HEK293 (cell line): ENCODE data around the gene HOXB4.

Source experiments
- GLI4 ChIP-seq: fragments of 450-650 bp; formaldehyde crosslinking; IDR thresholded peaks from 2 replicates; pipeline ENCODE4 v1.5.1; 2016; ENCODE audit warnings: missing biosample characterization, missing genetic modification characterization
- HOXA7 ChIP-seq: sonication (generic); formaldehyde crosslinking; IDR thresholded peaks from 2 replicates; pipeline ENCODE4 v1.8.1; 2022; ENCODE audit warnings: missing genetic modification reagents, borderline replicate concordance
- KLF8 ChIP-seq: fragments of 450-650 bp; formaldehyde crosslinking; IDR thresholded peaks from 2 replicates; pipeline ENCODE4 v1.5.1; 2016; ENCODE audit warnings: missing biosample characterization, missing genetic modification characterization
- KLF9 ChIP-seq: fragments of 450-650 bp; formaldehyde crosslinking; IDR thresholded peaks from 2 replicates; pipeline ENCODE4 v1.5.1; 2016; ENCODE audit warnings: missing biosample characterization, missing genetic modification characterization, low read depth
- SP2 ChIP-seq: fragments of 450-650 bp; formaldehyde crosslinking; IDR thresholded peaks from 2 replicates; pipeline ENCODE4 v1.5.1; 2016; ENCODE audit warnings: missing biosample characterization, missing genetic modification characterization
- YY1 ChIP-seq: fragments of 450-650 bp; formaldehyde crosslinking; IDR thresholded peaks from 2 replicates; pipeline ENCODE4 v1.5.1; 2018; ENCODE audit warnings: missing biosample characterization, missing genetic modification characterization
- ZEB2 ChIP-seq: fragments of 450-650 bp; formaldehyde crosslinking; IDR thresholded peaks from 2 replicates; pipeline ENCODE4 v1.5.1; 2016; ENCODE audit warnings: missing biosample characterization, missing genetic modification characterization
- ZFP69B ChIP-seq: fragments of 450-650 bp; formaldehyde crosslinking; IDR thresholded peaks from 2 replicates; pipeline ENCODE4 v1.5.1; 2016; ENCODE audit warnings: missing biosample characterization, missing genetic modification characterization
- ZIC2 ChIP-seq: fragments of 450-650 bp; formaldehyde crosslinking; IDR thresholded peaks from 2 replicates; pipeline ENCODE4 v1.5.1; 2016; ENCODE audit warnings: missing biosample characterization, missing genetic modification characterization
- ZNF10 ChIP-seq: fragments of 450-650 bp; formaldehyde crosslinking; IDR thresholded peaks from 2 replicates; pipeline ENCODE4 v1.5.1; 2017; ENCODE audit warnings: missing biosample characterization, missing genetic modification characterization
- ZNF157 ChIP-seq: fragments of 450-650 bp; formaldehyde crosslinking; IDR thresholded peaks from 2 replicates; pipeline ENCODE4 v1.5.1; 2016; ENCODE audit warnings: missing biosample characterization, missing genetic modification characterization
- ZNF175 ChIP-seq: fragments of 450-650 bp; formaldehyde crosslinking; IDR thresholded peaks from 2 replicates; pipeline ENCODE4 v1.5.1; 2016; ENCODE audit warnings: missing biosample characterization, missing genetic modification characterization
- ZNF239 ChIP-seq: fragments of 450-650 bp; formaldehyde crosslinking; IDR thresholded peaks from 2 replicates; pipeline ENCODE4 v1.5.1; 2016; ENCODE audit warnings: missing biosample characterization, missing genetic modification characterization
- ZNF366 ChIP-seq: fragments of 450-650 bp; formaldehyde crosslinking; conservative IDR thresholded peaks from 2 replicates; pipeline ENCODE4 v1.5.1; 2016; ENCODE audit warnings: missing biosample characterization, missing genetic modification characterization
- ZNF521 ChIP-seq: fragments of 450-650 bp; formaldehyde crosslinking; IDR thresholded peaks from 2 replicates; pipeline ENCODE4 v1.5.1; 2017; ENCODE audit warnings: missing biosample characterization, mild to moderate bottlenecking, missing genetic modification characterization
- ZNF561 ChIP-seq: fragments of 450-650 bp; IDR thresholded peaks from 2 replicates; pipeline ENCODE4 v1.5.1; 2018; ENCODE audit warnings: missing biosample characterization, missing genetic modification characterization, borderline replicate concordance
- ZNF596 ChIP-seq: fragments of 450-650 bp; IDR thresholded peaks from 2 replicates; pipeline ENCODE4 v1.5.0; 2018; ENCODE audit warnings: missing biosample characterization, mild to moderate bottlenecking, missing genetic modification characterization, moderate library complexity
- ZNF843 ChIP-seq: fragments of 450-650 bp; formaldehyde crosslinking; IDR thresholded peaks from 2 replicates; pipeline ENCODE4 v1.5.1; 2016; ENCODE audit warnings: missing biosample characterization, missing genetic modification characterization
- TF ChIP-seq, protein P1 (sequence below): fragments of 450-650 bp; formaldehyde crosslinking; IDR thresholded peaks from 2 replicates; pipeline ENCODE4 v1.5.1; 2016; ENCODE audit warnings: missing biosample characterization, missing genetic modification characterization, borderline replicate concordance
- TF ChIP-seq, protein P2 (sequence below): fragments of 450-650 bp; formaldehyde crosslinking; IDR thresholded peaks from 2 replicates; pipeline ENCODE4 v1.5.1; 2017; ENCODE audit warnings: missing biosample characterization, missing genetic modification characterization
- TF ChIP-seq, protein P3 (sequence below): fragments of 450-650 bp; formaldehyde crosslinking; IDR thresholded peaks from 2 replicates; pipeline ENCODE4 v1.5.1; 2016; ENCODE audit warnings: missing biosample characterization, missing genetic modification characterization
- TF ChIP-seq, protein P4 (sequence below): fragments of 450-650 bp; formaldehyde crosslinking; IDR thresholded peaks from 2 replicates; pipeline ENCODE4 v1.5.1; 2016; ENCODE audit warnings: missing biosample characterization, missing genetic modification characterization
- TF ChIP-seq, protein P5 (sequence below): fragments of 450-650 bp; formaldehyde crosslinking; IDR thresholded peaks from 2 replicates; pipeline ENCODE4 v1.5.1; 2016; ENCODE audit warnings: missing biosample characterization, missing genetic modification characterization, low read depth
- TF ChIP-seq, protein P6 (sequence below): fragments of 450-650 bp; formaldehyde crosslinking; IDR thresholded peaks from 2 replicates; pipeline ENCODE4 v1.5.1; 2016; ENCODE audit warnings: missing biosample characterization, missing genetic modification characterization

Gene HOXB4

DNA sequence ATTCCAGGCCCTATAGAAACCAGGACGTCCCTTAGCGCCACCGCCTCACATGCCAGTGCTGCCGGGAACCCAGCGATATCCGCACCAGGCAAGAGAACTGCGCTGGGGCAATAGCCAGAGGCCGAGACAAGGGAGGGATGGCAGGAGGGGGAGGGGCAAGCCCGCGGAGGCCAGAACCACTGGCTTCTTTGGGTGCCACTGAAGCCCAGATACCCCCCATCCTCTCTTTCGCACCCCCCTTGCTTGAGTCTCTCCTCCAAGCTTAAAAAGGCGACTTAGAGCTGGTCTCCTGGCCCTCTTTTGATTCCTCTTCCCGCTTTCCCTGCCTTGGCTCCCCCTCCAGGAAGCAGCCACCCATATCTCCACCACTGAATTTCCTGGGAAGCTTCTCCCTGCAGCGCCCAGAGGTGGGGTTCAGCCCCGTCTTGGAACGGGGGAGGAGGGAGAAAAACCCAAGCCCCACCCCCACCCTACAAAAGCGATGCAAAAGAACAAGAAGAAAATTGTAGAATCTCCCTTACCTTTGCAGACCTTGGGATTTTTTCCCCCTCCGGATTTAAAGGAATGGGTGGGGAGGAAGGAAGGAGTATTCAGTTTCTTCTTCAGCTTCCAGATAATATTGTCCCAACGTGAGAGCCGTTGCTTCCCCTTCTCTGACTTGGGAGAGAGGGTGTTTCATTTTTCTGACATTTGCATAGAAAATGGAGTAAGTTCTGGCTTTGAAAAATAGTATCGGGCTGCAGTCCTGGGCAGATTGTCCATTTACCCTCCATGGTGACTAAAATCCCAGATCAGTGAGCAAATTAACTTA lies 26.0 kb upstream of the HOXB4 start (continued):
- TF ChIP-seq, protein P1, sequence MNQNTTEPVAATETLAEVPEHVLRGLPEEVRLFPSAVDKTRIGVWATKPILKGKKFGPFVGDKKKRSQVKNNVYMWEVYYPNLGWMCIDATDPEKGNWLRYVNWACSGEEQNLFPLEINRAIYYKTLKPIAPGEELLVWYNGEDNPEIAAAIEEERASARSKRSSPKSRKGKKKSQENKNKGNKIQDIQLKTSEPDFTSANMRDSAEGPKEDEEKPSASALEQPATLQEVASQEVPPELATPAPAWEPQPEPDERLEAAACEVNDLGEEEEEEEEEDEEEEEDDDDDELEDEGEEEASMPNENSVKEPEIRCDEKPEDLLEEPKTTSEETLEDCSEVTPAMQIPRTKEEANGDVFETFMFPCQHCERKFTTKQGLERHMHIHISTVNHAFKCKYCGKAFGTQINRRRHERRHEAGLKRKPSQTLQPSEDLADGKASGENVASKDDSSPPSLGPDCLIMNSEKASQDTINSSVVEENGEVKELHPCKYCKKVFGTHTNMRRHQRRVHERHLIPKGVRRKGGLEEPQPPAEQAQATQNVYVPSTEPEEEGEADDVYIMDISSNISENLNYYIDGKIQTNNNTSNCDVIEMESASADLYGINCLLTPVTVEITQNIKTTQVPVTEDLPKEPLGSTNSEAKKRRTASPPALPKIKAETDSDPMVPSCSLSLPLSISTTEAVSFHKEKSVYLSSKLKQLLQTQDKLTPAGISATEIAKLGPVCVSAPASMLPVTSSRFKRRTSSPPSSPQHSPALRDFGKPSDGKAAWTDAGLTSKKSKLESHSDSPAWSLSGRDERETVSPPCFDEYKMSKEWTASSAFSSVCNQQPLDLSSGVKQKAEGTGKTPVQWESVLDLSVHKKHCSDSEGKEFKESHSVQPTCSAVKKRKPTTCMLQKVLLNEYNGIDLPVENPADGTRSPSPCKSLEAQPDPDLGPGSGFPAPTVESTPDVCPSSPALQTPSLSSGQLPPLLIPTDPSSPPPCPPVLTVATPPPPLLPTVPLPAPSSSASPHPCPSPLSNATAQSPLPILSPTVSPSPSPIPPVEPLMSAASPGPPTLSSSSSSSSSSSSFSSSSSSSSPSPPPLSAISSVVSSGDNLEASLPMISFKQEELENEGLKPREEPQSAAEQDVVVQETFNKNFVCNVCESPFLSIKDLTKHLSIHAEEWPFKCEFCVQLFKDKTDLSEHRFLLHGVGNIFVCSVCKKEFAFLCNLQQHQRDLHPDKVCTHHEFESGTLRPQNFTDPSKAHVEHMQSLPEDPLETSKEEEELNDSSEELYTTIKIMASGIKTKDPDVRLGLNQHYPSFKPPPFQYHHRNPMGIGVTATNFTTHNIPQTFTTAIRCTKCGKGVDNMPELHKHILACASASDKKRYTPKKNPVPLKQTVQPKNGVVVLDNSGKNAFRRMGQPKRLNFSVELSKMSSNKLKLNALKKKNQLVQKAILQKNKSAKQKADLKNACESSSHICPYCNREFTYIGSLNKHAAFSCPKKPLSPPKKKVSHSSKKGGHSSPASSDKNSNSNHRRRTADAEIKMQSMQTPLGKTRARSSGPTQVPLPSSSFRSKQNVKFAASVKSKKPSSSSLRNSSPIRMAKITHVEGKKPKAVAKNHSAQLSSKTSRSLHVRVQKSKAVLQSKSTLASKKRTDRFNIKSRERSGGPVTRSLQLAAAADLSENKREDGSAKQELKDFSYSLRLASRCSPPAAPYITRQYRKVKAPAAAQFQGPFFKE (tag by site-specific recombination): no peak
- TF ChIP-seq ZNF521 (no peak), ZNF157 (tag by site-specific recombination) (no peak), ZNF175 (tag by site-specific recombination) (no peak), HOXA7 (CRISPR knock-in tag) (no peak), ZNF843 (tag by site-specific recombination) (no peak), ZEB2 (tag by site-specific recombination) (no peak), YY1 (tag by site-specific recombination) (0 out of 2 replicates have a peak, but pooled peaks have one; percentile 20), SP2 (tag by site-specific recombination) (peak; percentile 67), KLF9 (tag by site-specific recombination) (0 out of 2 replicates have a peak, but pooled peaks have one; percentile 13), KLF8 (tag by site-specific recombination) (peak; percentile 73; the same call in 1 of the 2 replicates), ZNF596 (no peak), ZNF239 (tag by site-specific recombination) (no peak), ZIC2 (no peak), ZFP69B (no peak), ZNF10 (0 out of 2 replicates have a peak, but pooled peaks have one; percentile 13), ZNF561 (no peak; the same call in 1 of the 2 replicates), GLI4 (no peak), ZNF366 (tag by site-specific recombination) (peak; percentile 42; the same call in 1 of the 2 replicates)
- TF ChIP-seq, protein P2, sequence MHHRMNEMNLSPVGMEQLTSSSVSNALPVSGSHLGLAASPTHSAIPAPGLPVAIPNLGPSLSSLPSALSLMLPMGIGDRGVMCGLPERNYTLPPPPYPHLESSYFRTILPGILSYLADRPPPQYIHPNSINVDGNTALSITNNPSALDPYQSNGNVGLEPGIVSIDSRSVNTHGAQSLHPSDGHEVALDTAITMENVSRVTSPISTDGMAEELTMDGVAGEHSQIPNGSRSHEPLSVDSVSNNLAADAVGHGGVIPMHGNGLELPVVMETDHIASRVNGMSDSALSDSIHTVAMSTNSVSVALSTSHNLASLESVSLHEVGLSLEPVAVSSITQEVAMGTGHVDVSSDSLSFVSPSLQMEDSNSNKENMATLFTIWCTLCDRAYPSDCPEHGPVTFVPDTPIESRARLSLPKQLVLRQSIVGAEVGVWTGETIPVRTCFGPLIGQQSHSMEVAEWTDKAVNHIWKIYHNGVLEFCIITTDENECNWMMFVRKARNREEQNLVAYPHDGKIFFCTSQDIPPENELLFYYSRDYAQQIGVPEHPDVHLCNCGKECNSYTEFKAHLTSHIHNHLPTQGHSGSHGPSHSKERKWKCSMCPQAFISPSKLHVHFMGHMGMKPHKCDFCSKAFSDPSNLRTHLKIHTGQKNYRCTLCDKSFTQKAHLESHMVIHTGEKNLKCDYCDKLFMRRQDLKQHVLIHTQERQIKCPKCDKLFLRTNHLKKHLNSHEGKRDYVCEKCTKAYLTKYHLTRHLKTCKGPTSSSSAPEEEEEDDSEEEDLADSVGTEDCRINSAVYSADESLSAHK (tag by site-specific recombination): no peak
- TF ChIP-seq, protein P3, sequence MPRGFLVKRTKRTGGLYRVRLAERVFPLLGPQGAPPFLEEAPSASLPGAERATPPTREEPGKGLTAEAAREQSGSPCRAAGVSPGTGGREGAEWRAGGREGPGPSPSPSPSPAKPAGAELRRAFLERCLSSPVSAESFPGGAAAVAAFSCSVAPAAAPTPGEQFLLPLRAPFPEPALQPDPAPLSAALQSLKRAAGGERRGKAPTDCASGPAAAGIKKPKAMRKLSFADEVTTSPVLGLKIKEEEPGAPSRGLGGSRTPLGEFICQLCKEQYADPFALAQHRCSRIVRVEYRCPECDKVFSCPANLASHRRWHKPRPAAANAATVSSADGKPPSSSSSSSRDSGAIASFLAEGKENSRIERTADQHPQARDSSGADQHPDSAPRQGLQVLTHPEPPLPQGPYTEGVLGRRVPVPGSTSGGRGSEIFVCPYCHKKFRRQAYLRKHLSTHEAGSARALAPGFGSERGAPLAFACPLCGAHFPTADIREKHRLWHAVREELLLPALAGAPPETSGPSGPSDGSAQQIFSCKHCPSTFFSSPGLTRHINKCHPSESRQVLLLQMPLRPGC (tag by site-specific recombination): no peak
- TF ChIP-seq, protein P4, sequence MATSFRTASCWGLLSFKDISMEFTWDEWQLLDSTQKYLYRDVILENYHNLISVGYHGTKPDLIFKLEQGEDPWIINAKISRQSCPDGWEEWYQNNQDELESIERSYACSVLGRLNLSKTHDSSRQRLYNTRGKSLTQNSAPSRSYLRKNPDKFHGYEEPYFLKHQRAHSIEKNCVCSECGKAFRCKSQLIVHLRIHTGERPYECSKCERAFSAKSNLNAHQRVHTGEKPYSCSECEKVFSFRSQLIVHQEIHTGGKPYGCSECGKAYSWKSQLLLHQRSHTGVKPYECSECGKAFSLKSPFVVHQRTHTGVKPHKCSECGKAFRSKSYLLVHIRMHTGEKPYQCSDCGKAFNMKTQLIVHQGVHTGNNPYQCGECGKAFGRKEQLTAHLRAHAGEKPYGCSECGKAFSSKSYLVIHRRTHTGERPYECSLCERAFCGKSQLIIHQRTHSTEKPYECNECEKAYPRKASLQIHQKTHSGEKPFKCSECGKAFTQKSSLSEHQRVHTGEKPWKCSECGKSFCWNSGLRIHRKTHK (tag by site-specific recombination): no peak
- TF ChIP-seq, protein P5, sequence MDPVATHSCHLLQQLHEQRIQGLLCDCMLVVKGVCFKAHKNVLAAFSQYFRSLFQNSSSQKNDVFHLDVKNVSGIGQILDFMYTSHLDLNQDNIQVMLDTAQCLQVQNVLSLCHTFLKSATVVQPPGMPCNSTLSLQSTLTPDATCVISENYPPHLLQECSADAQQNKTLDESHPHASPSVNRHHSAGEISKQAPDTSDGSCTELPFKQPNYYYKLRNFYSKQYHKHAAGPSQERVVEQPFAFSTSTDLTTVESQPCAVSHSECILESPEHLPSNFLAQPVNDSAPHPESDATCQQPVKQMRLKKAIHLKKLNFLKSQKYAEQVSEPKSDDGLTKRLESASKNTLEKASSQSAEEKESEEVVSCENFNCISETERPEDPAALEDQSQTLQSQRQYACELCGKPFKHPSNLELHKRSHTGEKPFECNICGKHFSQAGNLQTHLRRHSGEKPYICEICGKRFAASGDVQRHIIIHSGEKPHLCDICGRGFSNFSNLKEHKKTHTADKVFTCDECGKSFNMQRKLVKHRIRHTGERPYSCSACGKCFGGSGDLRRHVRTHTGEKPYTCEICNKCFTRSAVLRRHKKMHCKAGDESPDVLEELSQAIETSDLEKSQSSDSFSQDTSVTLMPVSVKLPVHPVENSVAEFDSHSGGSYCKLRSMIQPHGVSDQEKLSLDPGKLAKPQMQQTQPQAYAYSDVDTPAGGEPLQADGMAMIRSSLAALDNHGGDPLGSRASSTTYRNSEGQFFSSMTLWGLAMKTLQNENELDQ: no peak
- TF ChIP-seq, protein P6, sequence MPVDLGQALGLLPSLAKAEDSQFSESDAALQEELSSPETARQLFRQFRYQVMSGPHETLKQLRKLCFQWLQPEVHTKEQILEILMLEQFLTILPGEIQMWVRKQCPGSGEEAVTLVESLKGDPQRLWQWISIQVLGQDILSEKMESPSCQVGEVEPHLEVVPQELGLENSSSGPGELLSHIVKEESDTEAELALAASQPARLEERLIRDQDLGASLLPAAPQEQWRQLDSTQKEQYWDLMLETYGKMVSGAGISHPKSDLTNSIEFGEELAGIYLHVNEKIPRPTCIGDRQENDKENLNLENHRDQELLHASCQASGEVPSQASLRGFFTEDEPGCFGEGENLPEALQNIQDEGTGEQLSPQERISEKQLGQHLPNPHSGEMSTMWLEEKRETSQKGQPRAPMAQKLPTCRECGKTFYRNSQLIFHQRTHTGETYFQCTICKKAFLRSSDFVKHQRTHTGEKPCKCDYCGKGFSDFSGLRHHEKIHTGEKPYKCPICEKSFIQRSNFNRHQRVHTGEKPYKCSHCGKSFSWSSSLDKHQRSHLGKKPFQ (tag by site-specific recombination): no peak
